ENCODE measurements around the gene CLIC4. TPM values are rescaled to one million over a fixed set of nuclear protein-coding genes. Genes with fewer than 3 reads are reported as not detected.
"Not testable (repeated sequence)": the region's sequence is repeated elsewhere in the genome, so short reads cannot be mapped to it uniquely, and the experiment has no call there.

The CLIC4 gene
- total RNA-seq, 1 donor from 2014 or later: 90.4 TPM

DNA sequence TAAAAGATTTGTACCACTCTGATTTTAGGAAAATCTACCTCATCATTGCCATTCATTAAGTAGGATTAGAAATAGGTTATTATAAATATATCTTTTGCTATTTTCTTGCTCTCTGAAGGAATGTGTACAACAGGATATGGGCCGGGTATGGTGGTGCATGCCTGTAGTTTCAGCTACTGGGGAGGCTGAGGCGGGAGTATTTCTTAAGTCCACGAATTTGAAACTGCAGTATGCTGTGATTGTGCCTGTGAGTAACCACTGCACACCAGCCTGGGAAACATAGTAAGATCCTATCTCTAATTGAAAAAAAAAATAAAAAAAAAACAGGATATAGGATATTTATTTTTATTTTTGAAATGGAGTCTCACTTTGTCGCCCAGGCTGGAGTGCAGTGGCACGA, 50.0 kb downstream of the CLIC4 start:
- H3K36me3 Mint-ChIP-seq (ENCODE audit: insufficient read depth): peaks cover 15% of the 10 kb centered on the region
- peaks cover 11% of the 10 kb centered on the region for H3K9me3 Mint-ChIP-seq (ENCODE audit: low read depth)
- H3K27ac Mint-ChIP-seq: no peak overlapping the region
- DNase-seq (ENCODE audit: low spot score, unreplicated experiment): no peak
- H3K27me3 Mint-ChIP-seq: no peaks in the 10 kb centered on the region
- peaks cover 6% of the 10 kb centered on the region for H3K4me1 Mint-ChIP-seq (ENCODE audit: low read depth)
- no peak overlapping the region for H3K4me3 Mint-ChIP-seq (ENCODE audit: low read depth)
- no peak for TF ChIP-seq CTCF (IDR thresholded peaks at IDR 0.05; ENCODE audit: unreplicated experiment)

DNA sequence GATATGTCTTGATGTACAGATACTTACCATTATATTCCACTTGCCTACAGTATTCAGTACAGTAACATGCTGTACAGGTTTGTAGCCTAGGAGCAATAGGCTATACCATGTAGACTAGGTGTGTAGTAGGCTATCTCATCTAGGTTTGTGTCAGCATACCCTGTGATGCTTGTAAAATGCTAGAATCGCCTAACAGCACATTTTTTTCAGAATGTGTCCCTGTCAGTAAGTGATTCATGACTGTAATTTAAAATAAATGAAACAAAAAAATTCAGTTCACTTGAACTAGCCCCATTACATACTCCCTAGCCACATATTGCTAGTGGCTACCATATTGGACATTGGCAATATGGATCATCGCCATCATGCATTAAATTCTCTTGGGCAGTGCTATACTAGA, 51.3 kb downstream of the CLIC4 start:
- DNase-seq (ENCODE audit: low spot score, unreplicated experiment): no peak
- H3K9me3 Mint-ChIP-seq (ENCODE audit: low read depth): peaks cover 11% of the 10 kb centered on the region
- no peak overlapping the region for H3K27ac Mint-ChIP-seq
- no peak for TF ChIP-seq CTCF (IDR thresholded peaks at IDR 0.05; ENCODE audit: unreplicated experiment)
- no peak overlapping the region for H3K4me3 Mint-ChIP-seq (ENCODE audit: low read depth)
- peaks cover 18% of the 10 kb centered on the region for H3K36me3 Mint-ChIP-seq (ENCODE audit: insufficient read depth)
- peaks cover 10% of the 10 kb centered on the region for H3K4me1 Mint-ChIP-seq (ENCODE audit: low read depth)
- H3K27me3 Mint-ChIP-seq: no peaks in the 10 kb centered on the region

- not testable (repeated sequence) for H3K4me3 Mint-ChIP-seq (ENCODE audit: low read depth); H3K27me3 Mint-ChIP-seq; H3K4me1 Mint-ChIP-seq (ENCODE audit: low read depth); DNase-seq (ENCODE audit: low spot score, unreplicated experiment)
- peak overlapping the region; percentile 77 for H3K27ac Mint-ChIP-seq
- peaks cover 11% of the 10 kb centered on the region for H3K9me3 Mint-ChIP-seq (ENCODE audit: low read depth)
- peaks cover 18% of the 10 kb centered on the region for H3K36me3 Mint-ChIP-seq (ENCODE audit: insufficient read depth)
Observed at GRCh38 chr1:24799242-24799641, 54.0 kb downstream of the CLIC4 start.

DNA sequence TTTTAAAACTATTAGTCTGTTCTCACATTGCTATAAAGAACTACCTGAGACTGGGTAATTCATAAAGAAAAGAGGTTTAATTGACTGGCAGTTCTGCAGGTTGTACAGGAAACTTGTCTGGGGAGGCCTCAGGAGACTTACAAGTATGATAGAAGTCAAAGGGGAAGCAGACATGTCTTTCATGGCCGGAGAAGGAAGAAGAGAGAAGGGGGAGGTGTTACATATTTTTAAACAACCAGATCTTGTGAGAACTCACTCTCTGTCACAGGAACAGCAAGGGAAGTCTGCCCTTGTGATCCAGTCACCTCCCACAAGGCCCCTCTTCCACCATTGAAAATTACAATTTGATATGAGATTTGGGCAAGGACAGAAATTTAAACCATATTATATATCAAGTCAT, 55.9 kb downstream of the CLIC4 start:
- no peak for DNase-seq (ENCODE audit: low spot score, unreplicated experiment)
- Mint-ChIP-seq H3K9me3 (ENCODE audit: low read depth) (peaks cover 11% of the 10 kb centered on the region), H3K36me3 (ENCODE audit: insufficient read depth) (peaks cover 22% of the 10 kb centered on the region), H3K4me3 (ENCODE audit: low read depth) (no peak overlapping the region), H3K27me3 (no peaks in the 10 kb centered on the region), H3K4me1 (ENCODE audit: low read depth) (peaks cover 4% of the 10 kb centered on the region), H3K27ac (no peak overlapping the region)
- no peak for TF ChIP-seq CTCF (IDR thresholded peaks at IDR 0.05; ENCODE audit: unreplicated experiment)

DNA sequence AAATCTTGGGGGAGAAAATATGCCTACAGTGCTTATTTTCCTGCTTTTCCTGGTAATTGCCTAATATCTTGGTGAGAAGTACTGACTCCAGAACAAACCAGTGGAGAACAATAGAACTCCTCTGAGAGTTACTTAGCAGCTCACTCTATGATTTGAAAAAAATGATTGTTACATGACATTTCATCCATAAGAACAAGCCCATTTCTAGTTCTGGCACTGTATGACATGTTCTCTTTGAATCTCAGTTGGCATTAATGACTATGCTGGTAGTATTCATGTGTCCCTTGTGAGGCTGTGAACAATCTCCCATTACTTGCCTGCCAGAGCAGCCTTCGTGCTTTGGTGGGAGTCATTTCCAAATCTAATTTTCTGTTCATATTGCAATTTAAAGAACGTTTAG, 58.0 kb downstream of the CLIC4 start:
- Mint-ChIP-seq H3K36me3 (ENCODE audit: insufficient read depth) (peaks cover 18% of the 10 kb centered on the region), H3K27me3 (no peaks in the 10 kb centered on the region), H3K27ac (peak overlapping the region; percentile 22), H3K9me3 (ENCODE audit: low read depth) (peaks cover 4% of the 10 kb centered on the region), H3K4me1 (ENCODE audit: low read depth) (peaks cover 4% of the 10 kb centered on the region), H3K4me3 (ENCODE audit: low read depth) (no peak overlapping the region)
- no peak for TF ChIP-seq CTCF (IDR thresholded peaks at IDR 0.05; ENCODE audit: unreplicated experiment)
- no peak for DNase-seq (ENCODE audit: low spot score, unreplicated experiment)

- peaks cover 4% of the 10 kb centered on the region for H3K4me1 Mint-ChIP-seq (ENCODE audit: low read depth)
- no peaks in the 10 kb centered on the region for H3K27me3 Mint-ChIP-seq
- no peak for DNase-seq (ENCODE audit: low spot score, unreplicated experiment)
- no peak for TF ChIP-seq CTCF (IDR thresholded peaks at IDR 0.05; ENCODE audit: unreplicated experiment)
- H3K36me3 Mint-ChIP-seq (ENCODE audit: insufficient read depth): peaks cover 12% of the 10 kb centered on the region
- no peaks in the 10 kb centered on the region for H3K9me3 Mint-ChIP-seq (ENCODE audit: low read depth)
- H3K4me3 Mint-ChIP-seq (ENCODE audit: low read depth): no peak overlapping the region
- H3K27ac Mint-ChIP-seq: no peak overlapping the region
Observed at GRCh38 chr1:24803987-24804530, 58.8 kb downstream of the CLIC4 start.

All from progenitor cell of endocrine pancreas (in vitro differentiated cells).